GM19328 (cell line): ENCODE data around the gene CALD1.

Source experiments
- ATAC-seq: cut with Tn5 transposase; IDR thresholded peaks from one replicate; pipeline ENCODE4 v1.9.1; 2021; ENCODE audit warnings: mild to moderate bottlenecking, moderate library complexity; ENCODE audit not compliant: unreplicated experiment

CALD1 gene

DNA sequence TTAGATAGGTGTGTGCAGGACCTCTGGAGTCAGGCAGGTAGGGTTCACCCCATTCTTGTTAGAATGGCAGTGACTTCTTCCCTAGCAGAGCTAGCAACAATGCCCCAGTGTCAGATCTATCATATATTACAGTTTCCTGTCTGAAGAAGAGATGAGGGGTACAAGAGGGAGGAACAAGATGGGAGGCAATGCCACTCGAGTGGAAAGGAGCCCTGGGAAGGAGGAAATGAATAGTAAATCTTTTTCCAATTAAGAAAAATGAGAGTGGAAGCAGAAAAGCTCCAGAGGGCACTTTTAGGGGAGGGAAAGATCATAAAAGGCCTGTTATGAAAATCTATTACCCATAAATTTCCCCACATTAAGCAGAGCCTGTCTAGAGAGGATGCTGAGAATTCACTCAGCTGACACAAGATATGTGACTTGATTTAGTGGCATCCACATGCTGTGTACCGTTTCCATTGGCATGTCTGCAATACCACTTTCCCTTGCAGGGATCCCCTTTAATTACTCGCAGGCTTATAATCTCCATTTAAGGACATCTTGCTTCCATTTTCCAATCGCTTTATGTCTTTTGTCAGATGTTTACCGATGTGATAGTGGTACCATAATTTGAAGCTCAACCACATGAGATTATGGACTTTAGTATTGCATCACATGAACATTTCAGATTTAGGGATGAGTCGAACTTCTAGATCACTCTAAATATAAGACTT, 136.9 kb downstream of the CALD1 start:
- no peak for ATAC-seq

DNA sequence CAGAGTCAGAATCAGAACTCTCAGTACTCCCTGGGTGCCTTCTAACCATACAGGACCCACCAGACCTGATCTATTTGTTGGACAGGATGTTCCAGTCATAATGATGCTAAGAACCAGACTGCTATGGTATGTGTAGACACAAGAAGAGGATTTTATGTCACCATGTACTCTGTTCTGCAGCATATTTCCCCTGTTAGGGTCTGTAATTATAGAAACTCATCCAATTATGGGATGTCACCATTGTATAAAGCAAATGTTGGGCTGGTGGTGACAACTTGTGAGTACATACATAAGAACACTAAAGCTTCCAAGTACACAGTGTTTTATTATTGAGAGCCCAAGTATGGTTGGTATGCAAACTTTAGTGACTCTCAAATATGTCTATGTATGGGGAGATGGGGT, 139.8 kb downstream of the CALD1 start:
- no peak for ATAC-seq

- no peak for ATAC-seq
Observed at GRCh38 chr7:134920026-134920753, 140.8 kb downstream of the CALD1 start.

DNA sequence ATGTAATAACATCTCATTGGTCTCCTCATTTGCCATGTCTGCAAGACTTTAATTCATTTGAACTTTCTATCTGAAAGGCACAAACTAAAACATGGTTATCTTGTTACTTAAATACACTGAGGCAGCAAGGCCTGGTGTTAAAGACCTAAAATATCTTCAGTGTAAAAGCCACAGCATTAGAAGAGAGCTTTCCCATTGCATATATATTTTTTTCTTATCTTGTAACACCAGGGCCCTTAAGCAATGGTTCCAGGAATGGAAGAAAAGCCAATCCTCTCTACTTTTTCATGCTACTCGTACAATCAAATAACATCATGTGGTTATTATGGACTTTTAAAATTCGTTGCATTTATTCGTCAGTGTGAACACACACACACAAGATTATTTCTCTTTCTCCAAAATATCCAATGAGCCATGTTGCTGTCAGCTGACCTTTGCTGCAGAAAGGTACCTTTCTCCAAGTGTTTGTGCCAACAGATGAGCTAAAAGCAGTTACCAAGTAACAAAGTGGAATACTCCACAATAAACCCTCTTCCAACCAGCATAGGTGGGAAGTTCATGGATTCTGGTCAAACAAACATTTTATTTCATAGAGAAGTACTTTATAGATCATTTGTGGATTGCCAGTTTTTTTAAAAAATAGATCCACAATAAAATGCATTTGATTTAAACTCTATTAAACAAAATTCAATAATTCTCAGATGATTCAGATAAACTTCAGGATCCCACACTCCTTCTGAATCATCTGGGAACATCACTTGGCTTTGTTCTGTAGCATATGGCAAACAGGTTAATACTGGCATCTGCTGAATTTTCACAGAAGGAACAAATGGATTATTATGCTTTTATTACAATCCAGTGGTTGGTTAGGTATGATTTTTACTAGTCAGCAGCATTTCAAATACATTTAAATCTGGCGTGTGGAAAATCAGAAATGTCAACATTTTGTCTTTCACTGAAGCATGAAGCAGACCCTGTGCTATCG, 143.6 kb downstream of the CALD1 start:
- no peak for ATAC-seq

- ATAC-seq, result no peak
Observed at GRCh38 chr7:134925766-134926165, 146.3 kb downstream of the CALD1 start.

- ATAC-seq, result no peak
Observed at GRCh38 chr7:134926396-134926795, 147.0 kb downstream of the CALD1 start.

GRCh38 chr7:134927076-134927475, 147.6 kb downstream of the CALD1 start:
- ATAC-seq, result no peak

DNA sequence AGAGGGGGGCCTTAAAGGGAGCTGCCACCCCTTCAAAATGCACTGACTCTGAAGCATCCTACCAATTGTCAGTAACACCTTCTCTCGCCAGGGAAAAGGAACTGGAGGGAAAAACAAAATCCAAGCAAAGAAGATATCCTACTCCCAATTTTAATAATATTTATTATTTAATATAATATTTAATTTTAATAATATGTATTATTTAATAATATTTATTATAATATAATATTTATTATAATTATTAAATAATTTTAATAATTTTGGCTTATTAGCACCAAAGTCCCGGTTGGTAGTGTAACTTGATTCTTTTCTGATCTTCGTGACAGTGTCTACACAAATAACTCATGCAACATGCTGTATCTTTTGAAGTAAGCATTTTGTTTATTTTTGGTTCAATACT, 148.3 kb downstream of the CALD1 start:
- no peak for ATAC-seq

GRCh38 chr7:134928554-134928953, 149.1 kb downstream of the CALD1 start:
- no peak for ATAC-seq

GRCh38 chr7:134931487-134931886, 152.1 kb downstream of the CALD1 start:
- no peak for ATAC-seq

GRCh38 chr7:134932707-134933370, 153.4 kb downstream of the CALD1 start:
- ATAC-seq, result no peak

- no peak for ATAC-seq
Observed at GRCh38 chr7:134933460-134934068, 154.1 kb downstream of the CALD1 start.

- ATAC-seq, result no peak
Observed at GRCh38 chr7:134935701-134936100, 156.3 kb downstream of the CALD1 start.

DNA sequence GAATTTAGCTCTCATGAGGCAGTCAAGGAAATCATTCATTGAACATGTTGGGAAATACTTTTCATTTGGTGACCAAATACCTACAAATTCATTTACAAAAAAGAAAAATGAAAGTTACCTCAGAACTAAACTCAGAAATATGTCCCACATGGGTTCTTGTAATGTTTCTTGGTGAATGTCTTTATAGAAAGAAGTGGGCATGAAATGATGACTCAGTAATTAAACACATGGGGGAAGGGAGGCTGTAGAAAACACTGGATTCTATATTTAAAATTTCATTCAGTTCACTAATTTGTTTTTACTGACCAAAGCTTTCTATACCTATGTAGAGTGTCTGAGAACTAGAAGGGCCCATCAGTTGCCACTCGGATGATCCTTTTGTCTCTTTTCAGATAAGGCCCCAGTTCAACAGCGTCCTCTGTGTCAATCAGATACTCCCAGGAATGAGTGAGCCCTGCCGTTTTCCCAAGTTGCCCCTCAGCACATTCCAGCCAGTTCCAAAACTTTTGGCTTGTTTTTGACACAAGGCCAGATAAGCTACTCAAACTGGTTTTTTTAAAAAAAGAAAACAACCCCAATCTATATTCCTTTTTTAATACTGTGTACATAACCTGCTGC, 157.6 kb downstream of the CALD1 start:
- ATAC-seq, result no peak

DNA sequence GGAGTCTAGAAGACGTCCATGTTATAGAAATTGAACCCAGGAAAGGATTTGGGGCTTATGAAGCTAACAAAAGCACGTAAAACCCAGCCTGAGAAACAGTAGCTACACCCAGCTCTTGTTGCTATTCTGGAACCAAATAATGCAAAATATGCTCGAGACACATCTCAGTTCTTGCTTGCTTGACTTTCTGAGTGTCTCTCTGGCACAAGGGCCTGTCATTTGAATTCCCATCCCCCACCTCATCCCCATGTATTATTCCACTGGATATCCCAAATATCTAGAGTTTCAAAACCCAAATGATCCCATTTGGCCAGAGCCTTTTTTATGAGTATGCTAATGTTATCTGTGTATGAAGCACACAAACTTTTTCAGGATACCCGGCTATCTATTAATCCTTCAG, 158.7 kb downstream of the CALD1 start:
- no peak for ATAC-seq

DNA sequence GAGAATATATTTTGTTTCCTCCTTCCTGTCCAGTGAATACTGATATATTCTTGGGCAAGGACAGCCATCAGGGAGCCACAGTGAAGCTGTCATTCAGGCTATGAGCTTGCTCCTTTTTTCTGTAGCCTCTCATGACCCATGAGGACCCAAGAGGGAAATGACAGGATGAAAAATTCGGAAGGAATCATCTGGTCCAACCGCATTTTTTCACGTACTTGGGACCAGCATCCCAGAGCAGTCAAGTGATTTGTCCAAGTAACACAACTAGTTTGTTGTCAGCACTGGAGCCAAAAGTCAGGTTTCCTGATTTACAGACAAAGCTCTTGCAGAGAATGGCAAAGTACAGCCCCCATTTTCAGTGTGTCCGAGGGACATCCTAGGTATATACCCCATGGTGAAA, 159.7 kb downstream of the CALD1 start:
- ATAC-seq, result no peak

- no peak for ATAC-seq
Observed at GRCh38 chr7:134940729-134941128, 161.3 kb downstream of the CALD1 start.

- no peak for ATAC-seq
Observed at GRCh38 chr7:134941185-134941900, 161.9 kb downstream of the CALD1 start.

DNA sequence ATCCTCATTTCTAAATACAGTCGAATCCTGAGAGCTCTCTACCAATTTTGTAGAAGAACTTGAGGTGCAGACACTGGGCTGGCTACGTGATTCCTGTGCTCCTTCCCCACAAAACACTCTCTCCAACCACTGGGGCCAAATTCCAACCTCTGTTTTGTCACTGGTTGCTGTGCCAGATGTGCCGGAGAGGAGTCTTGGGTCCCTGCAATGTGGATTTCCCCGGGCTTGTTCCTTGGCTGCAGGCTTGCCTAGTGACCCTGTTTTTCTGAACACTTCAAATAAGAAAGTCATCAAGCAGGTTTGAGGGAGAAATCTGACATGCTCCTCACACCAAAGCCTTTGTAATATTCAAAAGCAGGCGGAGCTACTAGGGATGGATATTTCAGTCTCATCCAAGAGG, 162.5 kb downstream of the CALD1 start:
- no peak for ATAC-seq
